Kidney (tissue), 14 donors: ENCODE results near the gene CBR1. TPM values are rescaled to one million over a fixed set of nuclear protein-coding genes. Genes with fewer than 3 reads are reported as not detected.

Experiments
- DNase-seq, 5 donors: peaks; one replicate each; pipeline ENCODE4 v3.0.0-alpha.2; 2013 to 2020
- FAIRE-seq: peaks from 2 replicates; lab custom pipeline; 2012; peaks lifted over from hg19 to GRCh38; lab: Jason Lieb, UNC
- H3K27ac ChIP-seq, 2 donors: one replicate each; pipeline ENCODE4 v1.7.0; 2013; ENCODE audit warnings: low read depth in 2 of 2, low read length in 2 of 2, inconsistent platforms in 1 of 2
- H3K27me3 ChIP-seq: one replicate; pipeline ENCODE4 v1.7.1; 2013; ENCODE audit warnings: low read length, inconsistent platforms; ENCODE audit not compliant: control insufficient read depth, insufficient read depth
- H3K36me3 ChIP-seq, 3 donors: one replicate each; pipeline versions ENCODE4 v1.7.0 to v1.7.1; 2013; ENCODE audit warnings: low read length in 3 of 3, control low read depth in 1 of 3, inconsistent platforms in 1 of 3; ENCODE audit not compliant: insufficient read depth in 3 of 3, control insufficient read depth in 2 of 3
- H3K4me1 ChIP-seq, 3 donors: one replicate each; pipeline versions ENCODE4 v1.7.0 to v1.7.1; 2013; ENCODE audit warnings: low read length in 3 of 3, inconsistent platforms in 1 of 3, low read depth in 1 of 3; ENCODE audit not compliant: control insufficient read depth in 2 of 3, insufficient read depth in 2 of 3
- H3K4me3 ChIP-seq, 3 donors: one replicate each; pipeline versions ENCODE4 v1.7.0 to v1.8.1; 2013; ENCODE audit warnings: low read length in 3 of 3, control low read depth in 1 of 3, inconsistent platforms in 1 of 3
- H3K9ac ChIP-seq, 3 donors: one replicate each; pipeline versions ENCODE4 v1.7.0 to v1.7.1; 2013; ENCODE audit warnings: low read length in 3 of 3, control low read depth in 1 of 3, inconsistent platforms in 1 of 3
- H3K9me3 ChIP-seq, 3 donors: one replicate each; pipeline versions ENCODE4 v1.7.0 to v1.7.1; 2013; ENCODE audit warnings: low read length in 3 of 3, control low read depth in 1 of 3, inconsistent platforms in 1 of 3; ENCODE audit not compliant: control insufficient read depth in 2 of 3, insufficient read depth in 1 of 3
- CTCF ChIP-seq: IDR thresholded peaks from 3 replicates; pipeline ENCODE4 v1.5.1; 2012; ENCODE audit warnings: mild to moderate bottlenecking, moderate library complexity, borderline replicate concordance; ENCODE audit not compliant: insufficient read depth; ENCODE audit errors: extremely low read depth
- intact Hi-C: fragments of 100-400 bp; cut with DNase I; formaldehyde crosslinking; loops from one replicate; pipeline ENCODE4 v1.11.1; 2022
- polyA plus RNA-seq: library from polyadenylated mRNA; stranded (reverse); fragments of 350-450 nt; fragmentation: Illumina TruSeq; extraction: RNeasy Lipid Tissue Mini Kit (QIAGEN cat#74804); gene quantifications from one replicate; pipeline ENCODE4 v1.2.3, GENCODE V29; 2014; ENCODE audit warnings: low read depth, low replicate concordance; ENCODE audit not compliant: insufficient read depth
- total RNA-seq: library from RNA; stranded (reverse); fragmentation: NEBNext Ultra II Directional; extraction: Animal tissue kit (Norgen Biotek cat#: 25700); gene quantifications from one replicate; pipeline ENCODE4 v1.2.1, GENCODE V29; 2021
- donor health status: control.
- donor health status: control.
- donor health status: control.
- donor health status: control.
- donor health status: control.
- donor health status: DM: yes; HTN: yes; CAD: no.
- donor health status: Normal renal cell carcinoma (clear cell type).

CBR1 gene
- total and polyA plus RNA-seq, 2 donors from 2014 or later = 94.3 to 379 TPM

DNA sequence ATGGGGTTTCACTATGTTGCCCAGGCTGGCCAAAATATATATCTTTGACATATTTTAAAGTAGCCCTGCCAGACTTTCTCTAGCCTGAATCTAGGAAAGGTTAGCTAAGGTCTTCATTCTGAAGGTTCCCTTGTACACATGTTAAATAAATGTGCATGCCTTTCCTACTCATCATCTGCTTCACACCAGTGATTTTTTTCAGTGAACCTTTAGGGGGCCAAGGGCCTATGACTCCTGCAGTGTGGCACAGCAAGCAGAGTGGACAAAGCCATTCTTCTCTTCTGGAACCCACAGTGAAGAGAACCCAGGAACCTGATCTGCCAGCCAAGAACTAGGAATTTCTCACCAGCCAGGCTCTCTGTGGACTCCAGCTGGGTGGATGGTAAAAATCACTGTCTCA, 22.9 kb downstream of the CBR1 start:
- FAIRE-seq (no peak), DNase-seq (no peak)
- Histone ChIP-seq H3K9ac (no peak overlapping the region), H3K27me3 (no peaks in the 10 kb centered on the region), H3K9me3 (peaks cover 0 to 6% (median 0%) of the 10 kb centered on the region in 3 donors), H3K27ac (no peak overlapping the region), H3K36me3 (no peaks in the 10 kb centered on the region), H3K4me1 (no peaks in the 10 kb centered on the region), H3K4me3 (no peak overlapping the region)
- TF ChIP-seq CTCF = no peak
- intact Hi-C loops = no loop called here

GRCh38 chr21:36093512-36093911, 23.7 kb downstream of the CBR1 start:
- peaks cover 0 to 6% (median 0%) of the 10 kb centered on the region in 3 donors for H3K9me3 ChIP-seq
- H3K27me3 ChIP-seq = no peaks in the 10 kb centered on the region
- H3K36me3 ChIP-seq = no peaks in the 10 kb centered on the region
- H3K4me1 ChIP-seq = peaks cover 0 to 2% (median 0%) of the 10 kb centered on the region in 3 donors
- TF ChIP-seq CTCF = no peak
- no peak for DNase-seq
- H3K9ac ChIP-seq = no peak overlapping the region
- intact Hi-C loops = no loop called here
- no peak for FAIRE-seq
- no peak overlapping the region for H3K4me3 ChIP-seq
- H3K27ac ChIP-seq = no peak overlapping the region

DNA sequence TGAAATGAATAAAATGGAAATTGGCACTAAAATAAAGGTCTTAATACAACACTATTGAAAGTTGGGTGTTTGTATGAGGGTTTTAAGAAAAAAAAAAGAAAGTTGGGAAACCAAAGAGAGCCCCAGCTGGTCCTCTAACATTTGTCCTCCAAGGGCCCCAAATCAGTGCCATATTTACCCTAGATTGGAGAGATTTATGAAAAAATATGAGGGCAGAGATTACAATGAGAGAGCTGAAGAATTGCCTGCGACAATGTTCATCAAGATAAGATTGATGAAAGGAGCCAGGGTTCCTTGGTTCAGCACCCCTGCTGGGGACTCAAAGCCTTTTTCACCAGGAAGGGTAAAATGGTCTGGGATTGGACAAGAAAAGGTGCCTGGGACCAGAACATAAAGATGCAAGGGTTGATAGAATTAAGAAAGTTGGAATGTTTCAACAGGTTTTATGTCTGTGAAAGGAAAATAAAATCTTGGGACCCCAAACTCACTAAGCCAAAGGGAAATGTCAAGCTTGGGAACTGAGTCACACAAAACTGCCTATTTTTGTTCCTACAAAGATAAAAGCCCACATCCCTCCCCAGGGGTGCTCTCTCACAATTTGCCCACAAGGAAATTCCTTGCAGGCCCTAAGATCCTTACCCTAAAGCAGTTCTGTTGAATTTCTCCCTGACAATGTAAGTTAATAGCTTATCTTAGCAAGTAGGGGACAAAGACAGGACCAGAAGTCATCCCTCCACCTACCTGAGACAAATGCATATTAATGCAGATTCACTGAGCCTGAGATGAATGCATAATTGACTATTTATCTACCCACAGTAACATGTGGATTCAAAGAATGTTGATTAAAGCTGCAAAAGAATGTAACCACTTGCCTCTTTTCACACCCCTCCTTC, 26.8 kb downstream of the CBR1 start:
- Histone ChIP-seq H3K27ac (no peak overlapping the region), H3K36me3 (no peaks in the 10 kb centered on the region), H3K9ac (no peak overlapping the region), H3K4me3 (no peak overlapping the region), H3K9me3 (peaks cover 0 to 6% (median 0%) of the 10 kb centered on the region in 3 donors), H3K4me1 (peaks cover 0 to 2% (median 0%) of the 10 kb centered on the region in 3 donors), H3K27me3 (no peaks in the 10 kb centered on the region)
- DNase-seq = no peak
- no peak for TF ChIP-seq CTCF
- FAIRE-seq = no peak
- intact Hi-C loops = no loop called here
